GM12892 (cell line): ENCODE measurements around the gene PNMA6F.

ENCODE experiments used
- POLR2A ChIP-seq: IDR thresholded peaks from 2 replicates; pipeline ENCODE4 v1.6.1; 2011; ENCODE audit warnings: low read depth, low read length, control low read depth
- POLR2AphosphoS5 ChIP-seq: IDR thresholded peaks from 2 replicates; pipeline ENCODE4 v1.6.1; 2011; ENCODE audit warnings: low read depth, low read length, control low read depth

DNA sequence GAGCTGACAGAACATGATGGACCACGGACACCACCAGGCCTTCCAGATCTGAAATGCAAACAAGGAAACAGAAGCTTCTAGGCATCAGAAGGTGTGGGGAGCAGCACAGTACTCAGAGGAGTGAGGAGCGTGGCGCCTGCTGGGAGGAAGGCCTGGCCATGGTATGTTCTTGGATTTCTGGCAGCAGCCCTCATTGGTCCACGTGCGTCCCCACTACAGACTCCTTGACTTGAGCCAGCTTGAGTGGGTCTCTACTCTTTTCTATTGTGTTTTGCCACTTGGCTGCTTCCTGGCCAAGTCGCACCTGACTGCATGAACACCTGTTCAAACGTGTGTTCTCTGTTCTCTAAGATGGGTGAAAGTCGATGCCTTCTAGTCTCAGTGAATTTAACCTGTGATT lies 30.4 kb upstream of the PNMA6F start:
- TF ChIP-seq POLR2A (no peak), POLR2AphosphoS5 (no peak)
